Midbrain (tissue), 1 donor: ENCODE measurements around the gene SARM1.
"Not testable (repeated sequence)": the region's sequence is repeated elsewhere in the genome, so short reads cannot be mapped to it uniquely, and the experiment has no call there.

Source experiments
- DNase-seq: peaks from one replicate; lab custom pipeline; 2025; lab: John Stamatoyannopoulos, UW

Gene SARM1

GRCh38 chr17:28425206-28425605 is 53.7 kb downstream of the SARM1 start:
- DNase-seq, result no peak

DNA sequence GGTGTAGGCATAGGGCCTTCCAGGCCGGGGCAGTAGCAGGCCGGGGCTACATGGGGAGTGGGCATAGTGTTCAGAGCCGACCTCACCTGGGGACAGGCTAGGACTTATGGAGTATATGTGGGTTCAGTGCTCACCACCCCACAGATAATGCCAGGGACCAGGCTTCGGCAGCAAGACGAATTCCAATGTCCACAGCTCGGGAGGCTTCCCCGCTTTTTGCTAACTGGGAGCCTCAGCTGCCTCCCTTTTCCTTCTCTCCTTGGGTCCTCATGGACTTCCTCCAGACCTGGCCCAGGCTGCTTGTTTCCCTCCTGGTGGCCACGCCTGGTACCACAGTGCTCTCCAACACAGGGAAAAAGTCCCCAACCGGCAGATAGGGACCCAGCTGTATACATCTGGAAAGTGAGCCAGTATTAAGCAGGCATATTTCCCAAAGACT is 54.6 kb downstream of the SARM1 start:
- DNase-seq, result no peak

- DNase-seq, result no peak
Measured at GRCh38 chr17:28427371-28427770, 55.9 kb downstream of the SARM1 start.

GRCh38 chr17:28427982-28428381 is 56.5 kb downstream of the SARM1 start:
- not testable (repeated sequence) for DNase-seq

DNA sequence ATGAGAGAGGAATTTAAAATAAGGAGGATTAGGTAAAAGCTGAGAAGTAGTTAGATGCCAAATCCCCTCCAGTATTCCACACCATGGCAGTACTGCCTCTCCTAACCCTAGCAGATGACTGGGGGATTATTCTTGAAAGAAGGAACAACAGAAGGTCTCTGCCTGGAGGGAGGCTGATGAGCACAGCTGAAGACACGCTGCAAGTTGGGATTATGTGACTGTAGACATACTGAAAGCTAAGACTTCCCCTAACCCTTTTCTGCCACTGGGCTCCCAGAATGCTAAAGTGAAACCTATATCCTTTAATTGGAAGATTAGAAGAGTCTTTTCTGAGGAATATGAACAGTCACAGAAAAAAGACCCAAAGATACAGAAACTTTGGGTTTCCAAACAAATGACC is 62.2 kb downstream of the SARM1 start:
- no peak for DNase-seq

DNA sequence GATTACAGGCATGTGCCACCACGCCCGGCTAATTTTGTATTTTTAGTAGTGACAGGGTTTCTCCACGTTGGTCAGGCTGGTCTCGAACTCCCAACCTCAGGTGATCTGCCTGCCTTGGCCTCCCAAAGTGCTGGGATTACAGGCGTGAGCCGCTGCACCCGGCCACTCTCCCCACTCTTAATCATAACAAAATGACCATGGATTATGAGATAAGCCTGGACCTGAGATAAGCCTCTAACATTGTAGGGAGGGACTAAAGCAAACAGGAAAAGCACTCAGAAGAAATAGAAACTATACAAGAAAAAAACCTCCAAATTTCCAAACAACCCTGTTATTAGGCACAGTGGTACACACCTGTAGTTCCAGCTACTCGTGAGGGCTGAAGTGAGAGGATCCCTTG is 62.8 kb downstream of the SARM1 start:
- not testable (repeated sequence) for DNase-seq

DNA sequence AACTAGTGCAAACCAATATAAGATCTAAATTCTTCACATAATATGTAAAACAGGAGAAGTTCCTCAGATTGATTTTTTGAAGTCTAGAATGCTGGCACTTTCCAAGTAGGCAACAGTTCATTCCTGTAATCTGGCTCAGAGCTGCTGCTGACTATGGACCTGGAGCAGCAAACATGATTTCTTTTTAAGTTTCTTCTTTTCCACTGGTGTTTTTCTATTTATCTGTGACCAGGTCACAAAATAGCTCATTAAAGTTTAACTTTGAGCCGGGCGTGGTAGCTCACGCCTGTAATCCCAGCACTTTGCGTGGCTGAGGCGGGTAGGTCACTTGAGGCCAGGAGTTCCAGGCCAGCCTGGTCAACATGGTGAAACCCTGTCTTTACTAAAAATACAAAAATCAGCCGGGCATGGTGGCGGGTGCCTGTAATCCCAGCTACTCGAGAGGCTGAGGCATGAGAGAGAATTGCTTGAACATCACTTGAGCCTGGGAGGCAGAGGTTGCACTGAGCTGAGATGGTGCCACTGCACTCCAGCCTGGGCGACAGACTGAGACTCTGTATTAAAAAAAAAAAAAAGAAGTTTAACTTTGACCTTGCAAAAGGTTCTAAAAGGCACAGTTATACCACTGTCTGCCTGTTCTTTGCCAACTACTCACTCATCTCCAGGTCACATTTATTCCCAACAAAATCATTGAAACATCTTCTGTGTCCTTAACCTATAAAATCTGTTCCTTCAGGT is 72.6 kb downstream of the SARM1 start:
- DNase-seq, result no peak

- DNase-seq, result no peak
Measured at GRCh38 chr17:28446716-28447395, 75.4 kb downstream of the SARM1 start.

GRCh38 chr17:28447396-28447760 is 75.9 kb downstream of the SARM1 start:
- no peak for DNase-seq

DNA sequence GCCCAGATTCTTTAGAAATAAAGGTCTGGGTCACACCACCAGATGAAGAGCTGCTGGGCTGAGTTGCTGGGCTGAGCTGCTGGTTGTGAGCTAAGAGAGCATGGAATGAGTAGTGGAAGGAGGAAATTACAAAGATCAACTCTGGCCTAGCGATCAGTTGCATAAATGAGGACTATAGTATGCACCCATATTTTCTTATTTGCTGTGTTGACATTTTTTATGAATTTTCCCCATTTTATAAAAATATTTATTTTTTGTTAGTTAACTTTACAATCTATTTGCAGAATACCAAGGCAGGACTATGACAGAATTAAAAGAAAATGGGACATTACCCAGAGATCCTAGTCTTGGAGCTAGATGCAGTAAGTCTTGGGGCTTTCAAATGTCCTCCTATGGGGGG is 78.4 kb downstream of the SARM1 start:
- DNase-seq, result no peak
